Measurements from ENCODE around the gene OR8D1.

DNA sequence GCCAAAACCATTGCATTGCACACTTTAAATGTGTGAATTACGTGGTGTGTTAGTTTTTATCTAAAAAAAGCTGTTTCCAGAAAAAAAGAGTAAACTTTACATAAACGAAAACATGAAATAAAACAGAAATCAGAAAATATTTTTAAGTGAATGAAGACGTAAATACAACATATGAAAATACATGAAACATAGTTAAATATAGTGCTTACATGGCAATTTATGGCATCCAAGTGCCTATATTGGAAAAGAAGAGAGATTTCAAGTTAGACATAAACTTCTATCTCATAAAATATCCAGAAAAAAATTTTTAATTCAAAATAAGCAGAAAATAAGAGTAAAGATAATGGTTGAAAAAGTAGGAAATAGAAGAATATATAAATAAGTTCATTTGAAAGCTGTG, 18.1 kb upstream of the OR8D1 start:
- TF ChIP-seq, protein P1, sequence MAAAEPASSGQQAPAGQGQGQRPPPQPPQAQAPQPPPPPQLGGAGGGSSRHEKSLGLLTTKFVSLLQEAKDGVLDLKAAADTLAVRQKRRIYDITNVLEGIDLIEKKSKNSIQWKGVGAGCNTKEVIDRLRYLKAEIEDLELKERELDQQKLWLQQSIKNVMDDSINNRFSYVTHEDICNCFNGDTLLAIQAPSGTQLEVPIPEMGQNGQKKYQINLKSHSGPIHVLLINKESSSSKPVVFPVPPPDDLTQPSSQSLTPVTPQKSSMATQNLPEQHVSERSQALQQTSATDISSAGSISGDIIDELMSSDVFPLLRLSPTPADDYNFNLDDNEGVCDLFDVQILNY (CRISPR knock-in tag; IDR thresholded peaks at IDR 0.05): no peak
- TF ChIP-seq, protein P2, sequence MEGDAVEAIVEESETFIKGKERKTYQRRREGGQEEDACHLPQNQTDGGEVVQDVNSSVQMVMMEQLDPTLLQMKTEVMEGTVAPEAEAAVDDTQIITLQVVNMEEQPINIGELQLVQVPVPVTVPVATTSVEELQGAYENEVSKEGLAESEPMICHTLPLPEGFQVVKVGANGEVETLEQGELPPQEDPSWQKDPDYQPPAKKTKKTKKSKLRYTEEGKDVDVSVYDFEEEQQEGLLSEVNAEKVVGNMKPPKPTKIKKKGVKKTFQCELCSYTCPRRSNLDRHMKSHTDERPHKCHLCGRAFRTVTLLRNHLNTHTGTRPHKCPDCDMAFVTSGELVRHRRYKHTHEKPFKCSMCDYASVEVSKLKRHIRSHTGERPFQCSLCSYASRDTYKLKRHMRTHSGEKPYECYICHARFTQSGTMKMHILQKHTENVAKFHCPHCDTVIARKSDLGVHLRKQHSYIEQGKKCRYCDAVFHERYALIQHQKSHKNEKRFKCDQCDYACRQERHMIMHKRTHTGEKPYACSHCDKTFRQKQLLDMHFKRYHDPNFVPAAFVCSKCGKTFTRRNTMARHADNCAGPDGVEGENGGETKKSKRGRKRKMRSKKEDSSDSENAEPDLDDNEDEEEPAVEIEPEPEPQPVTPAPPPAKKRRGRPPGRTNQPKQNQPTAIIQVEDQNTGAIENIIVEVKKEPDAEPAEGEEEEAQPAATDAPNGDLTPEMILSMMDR (IDR thresholded peaks at IDR 0.05): no peak
- TF ChIP-seq, protein P3, sequence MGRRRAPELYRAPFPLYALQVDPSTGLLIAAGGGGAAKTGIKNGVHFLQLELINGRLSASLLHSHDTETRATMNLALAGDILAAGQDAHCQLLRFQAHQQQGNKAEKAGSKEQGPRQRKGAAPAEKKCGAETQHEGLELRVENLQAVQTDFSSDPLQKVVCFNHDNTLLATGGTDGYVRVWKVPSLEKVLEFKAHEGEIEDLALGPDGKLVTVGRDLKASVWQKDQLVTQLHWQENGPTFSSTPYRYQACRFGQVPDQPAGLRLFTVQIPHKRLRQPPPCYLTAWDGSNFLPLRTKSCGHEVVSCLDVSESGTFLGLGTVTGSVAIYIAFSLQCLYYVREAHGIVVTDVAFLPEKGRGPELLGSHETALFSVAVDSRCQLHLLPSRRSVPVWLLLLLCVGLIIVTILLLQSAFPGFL (CRISPR knock-in tag; IDR thresholded peaks at IDR 0.05; ENCODE audit: borderline replicate concordance): no peak
- TF ChIP-seq, protein P4, sequence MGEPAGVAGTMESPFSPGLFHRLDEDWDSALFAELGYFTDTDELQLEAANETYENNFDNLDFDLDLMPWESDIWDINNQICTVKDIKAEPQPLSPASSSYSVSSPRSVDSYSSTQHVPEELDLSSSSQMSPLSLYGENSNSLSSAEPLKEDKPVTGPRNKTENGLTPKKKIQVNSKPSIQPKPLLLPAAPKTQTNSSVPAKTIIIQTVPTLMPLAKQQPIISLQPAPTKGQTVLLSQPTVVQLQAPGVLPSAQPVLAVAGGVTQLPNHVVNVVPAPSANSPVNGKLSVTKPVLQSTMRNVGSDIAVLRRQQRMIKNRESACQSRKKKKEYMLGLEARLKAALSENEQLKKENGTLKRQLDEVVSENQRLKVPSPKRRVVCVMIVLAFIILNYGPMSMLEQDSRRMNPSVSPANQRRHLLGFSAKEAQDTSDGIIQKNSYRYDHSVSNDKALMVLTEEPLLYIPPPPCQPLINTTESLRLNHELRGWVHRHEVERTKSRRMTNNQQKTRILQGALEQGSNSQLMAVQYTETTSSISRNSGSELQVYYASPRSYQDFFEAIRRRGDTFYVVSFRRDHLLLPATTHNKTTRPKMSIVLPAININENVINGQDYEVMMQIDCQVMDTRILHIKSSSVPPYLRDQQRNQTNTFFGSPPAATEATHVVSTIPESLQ (CRISPR knock-in tag; IDR thresholded peaks at IDR 0.05): no peak
- TF ChIP-seq ETV6 (CRISPR knock-in tag; IDR thresholded peaks at IDR 0.05) (no peak), SMAD3 (CRISPR knock-in tag; IDR thresholded peaks at IDR 0.05; ENCODE audit: borderline replicate concordance) (no peak)
- TF ChIP-seq, protein P5, sequence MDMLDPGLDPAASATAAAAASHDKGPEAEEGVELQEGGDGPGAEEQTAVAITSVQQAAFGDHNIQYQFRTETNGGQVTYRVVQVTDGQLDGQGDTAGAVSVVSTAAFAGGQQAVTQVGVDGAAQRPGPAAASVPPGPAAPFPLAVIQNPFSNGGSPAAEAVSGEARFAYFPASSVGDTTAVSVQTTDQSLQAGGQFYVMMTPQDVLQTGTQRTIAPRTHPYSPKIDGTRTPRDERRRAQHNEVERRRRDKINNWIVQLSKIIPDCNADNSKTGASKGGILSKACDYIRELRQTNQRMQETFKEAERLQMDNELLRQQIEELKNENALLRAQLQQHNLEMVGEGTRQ (CRISPR knock-in tag; IDR thresholded peaks at IDR 0.05): no peak
- TF ChIP-seq, protein P6, sequence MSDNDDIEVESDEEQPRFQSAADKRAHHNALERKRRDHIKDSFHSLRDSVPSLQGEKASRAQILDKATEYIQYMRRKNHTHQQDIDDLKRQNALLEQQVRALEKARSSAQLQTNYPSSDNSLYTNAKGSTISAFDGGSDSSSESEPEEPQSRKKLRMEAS (CRISPR knock-in tag; IDR thresholded peaks at IDR 0.05): no peak
